SU-DHL-6 (cell line): ENCODE data around the gene SIGLEC7.

ENCODE experiments used
- H2AFZ ChIP-seq: fragments of 200-600 bp; sonication (generic); 2 replicates; pipeline ENCODE4 v1.6.1; 2014; ENCODE audit warnings: low read depth, mild to moderate bottlenecking, moderate library complexity, mixed read lengths, antibody characterized with exemption, low read length; ENCODE audit not compliant: severe bottlenecking
- H3F3A ChIP-seq: fragments of 200-600 bp; shearing (Covaris generic); 2 replicates; pipeline ENCODE4 v1.6.0; 2016; ENCODE audit warnings: antibody characterized with exemption, mild to moderate bottlenecking; ENCODE audit not compliant: insufficient read depth
- H3K27ac ChIP-seq: fragments of 200-600 bp; sonication (generic); 2 replicates; pipeline ENCODE4 v1.5.1; 2016; ENCODE audit warnings: low read depth, mild to moderate bottlenecking, low read length, moderate library complexity, mixed read lengths
- H3K27me3 ChIP-seq: fragments of 200-600 bp; sonication (generic), shearing (Covaris generic); 2 replicates; pipeline ENCODE4 v1.6.0; 2014; ENCODE audit warnings: mild to moderate bottlenecking, low read length
- H3K36me3 ChIP-seq: fragments of 200-600 bp; sonication (generic); 2 replicates; pipeline ENCODE4 v1.6.1; 2014; ENCODE audit warnings: mild to moderate bottlenecking, low read length, mixed read lengths
- H3K4me2 ChIP-seq: fragments of 300-600, 200-600 bp; shearing (Covaris generic), sonication (generic); 2 replicates; pipeline ENCODE4 v1.6.0; 2014; ENCODE audit warnings: low read length, low read depth, mild to moderate bottlenecking; ENCODE audit not compliant: poor library complexity, severe bottlenecking
- H3K4me3 ChIP-seq: fragments of 200-600 bp; sonication (generic); 2 replicates; pipeline ENCODE4 v1.5.1; 2014; ENCODE audit warnings: antibody characterized with exemption, low read length, mild to moderate bottlenecking, mixed read lengths; ENCODE audit not compliant: insufficient read depth, poor library complexity, severe bottlenecking
- H3K79me2 ChIP-seq: fragments of 200-600 bp; sonication (generic); 2 replicates; pipeline ENCODE4 v1.6.1; 2014; ENCODE audit warnings: mild to moderate bottlenecking, low read length, moderate library complexity; ENCODE audit not compliant: insufficient read depth
- H3K9ac ChIP-seq: fragments of 200-600 bp; sonication (generic); 2 replicates; pipeline ENCODE4 v1.7.0; 2014; ENCODE audit warnings: mild to moderate bottlenecking, low read length
- H3K9me2 ChIP-seq: fragments of 200-600 bp; sonication (generic); replicated peaks from 2 replicates; pipeline ENCODE4 v1.6.1; 2014; ENCODE audit warnings: low read length; ENCODE audit not compliant: insufficient read depth
- H3K9me3 ChIP-seq: fragments of 200-600 bp; sonication (generic); 2 replicates; pipeline ENCODE4 v1.6.1; 2014; ENCODE audit warnings: low read length, mixed read lengths; ENCODE audit not compliant: insufficient read depth
- H4K20me1 ChIP-seq: fragments of 200-600 bp; sonication (generic); 2 replicates; pipeline ENCODE4 v1.6.1; 2014; ENCODE audit warnings: low read depth, mild to moderate bottlenecking, antibody characterized with exemption, low read length, moderate library complexity, mixed read lengths
- EZH2phosphoT487 ChIP-seq: fragments of 200-600 bp; sonication (generic), shearing (Covaris generic); conservative IDR thresholded peaks from 2 replicates; pipeline ENCODE4 v1.6.1; 2018; ENCODE audit warnings: mild to moderate bottlenecking, antibody characterized with exemption, low read length, moderate library complexity, mixed read lengths
- TF ChIP-seq, protein P1 (sequence below): fragments of 200-600 bp; sonication (generic); IDR thresholded peaks from one replicate; pipeline ENCODE4 v1.5.1; 2017; ENCODE audit warnings: antibody characterized with exemption, mild to moderate bottlenecking, low read length, moderate library complexity; ENCODE audit not compliant: insufficient read depth, poor library complexity, severe bottlenecking

The SIGLEC7 gene

DNA sequence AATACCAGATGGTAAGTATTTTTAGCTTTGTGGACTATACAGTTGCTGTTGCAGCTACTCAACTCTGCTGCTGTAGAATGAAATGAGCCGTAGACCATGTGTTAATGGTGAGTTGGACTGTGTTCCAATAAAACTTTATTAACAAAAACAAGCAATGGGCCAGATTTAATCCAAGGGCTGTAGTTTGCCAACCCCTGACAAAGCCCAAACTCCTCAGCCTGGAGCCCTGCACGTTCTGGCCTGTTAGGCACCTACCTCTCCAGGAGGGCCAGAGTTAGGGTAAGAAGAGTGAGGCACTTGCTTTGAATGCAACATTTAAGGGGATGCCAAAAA lies 46.1 kb downstream of the SIGLEC7 start:
- Histone ChIP-seq H3K4me2 (no peak overlapping the region), H3K9me3 (no peaks in the 10 kb centered on the region), H3K9me2 (no peaks in the 10 kb centered on the region), H3F3A (no peaks in the 10 kb centered on the region), H2AFZ (no peak overlapping the region), H4K20me1 (no peaks in the 10 kb centered on the region), H3K27me3 (no peaks in the 10 kb centered on the region), H3K4me3 (no peak overlapping the region), H3K27ac (no peak overlapping the region), H3K9ac (no peak overlapping the region), H3K79me2 (no peaks in the 10 kb centered on the region), H3K36me3 (no peaks in the 10 kb centered on the region)
- TF ChIP-seq, protein P1, sequence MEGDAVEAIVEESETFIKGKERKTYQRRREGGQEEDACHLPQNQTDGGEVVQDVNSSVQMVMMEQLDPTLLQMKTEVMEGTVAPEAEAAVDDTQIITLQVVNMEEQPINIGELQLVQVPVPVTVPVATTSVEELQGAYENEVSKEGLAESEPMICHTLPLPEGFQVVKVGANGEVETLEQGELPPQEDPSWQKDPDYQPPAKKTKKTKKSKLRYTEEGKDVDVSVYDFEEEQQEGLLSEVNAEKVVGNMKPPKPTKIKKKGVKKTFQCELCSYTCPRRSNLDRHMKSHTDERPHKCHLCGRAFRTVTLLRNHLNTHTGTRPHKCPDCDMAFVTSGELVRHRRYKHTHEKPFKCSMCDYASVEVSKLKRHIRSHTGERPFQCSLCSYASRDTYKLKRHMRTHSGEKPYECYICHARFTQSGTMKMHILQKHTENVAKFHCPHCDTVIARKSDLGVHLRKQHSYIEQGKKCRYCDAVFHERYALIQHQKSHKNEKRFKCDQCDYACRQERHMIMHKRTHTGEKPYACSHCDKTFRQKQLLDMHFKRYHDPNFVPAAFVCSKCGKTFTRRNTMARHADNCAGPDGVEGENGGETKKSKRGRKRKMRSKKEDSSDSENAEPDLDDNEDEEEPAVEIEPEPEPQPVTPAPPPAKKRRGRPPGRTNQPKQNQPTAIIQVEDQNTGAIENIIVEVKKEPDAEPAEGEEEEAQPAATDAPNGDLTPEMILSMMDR, result no peak
- no peak for TF ChIP-seq EZH2phosphoT487

DNA sequence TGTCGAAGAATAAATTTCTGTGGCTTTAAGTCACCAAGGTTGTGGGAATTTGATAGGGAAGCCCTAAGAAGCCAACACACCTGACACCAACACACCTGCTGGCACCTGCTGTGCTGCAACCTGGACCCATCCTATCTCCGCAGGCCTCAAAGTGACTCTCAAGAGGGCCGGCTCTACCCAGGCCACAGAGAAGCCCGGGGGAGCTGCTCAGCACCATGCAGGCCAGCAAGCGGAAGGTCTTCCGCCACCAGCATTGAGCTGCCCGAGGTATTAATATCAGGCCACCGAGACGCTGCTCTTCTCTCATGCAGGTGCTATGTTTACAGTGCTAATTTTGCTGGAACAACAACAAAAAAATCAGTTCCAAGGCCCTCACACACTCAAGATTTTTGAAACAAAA lies 50.6 kb downstream of the SIGLEC7 start:
- H3K27ac ChIP-seq, result no peak overlapping the region
- no peaks in the 10 kb centered on the region for H4K20me1 ChIP-seq
- TF ChIP-seq EZH2phosphoT487, result no peak
- TF ChIP-seq, protein P1, result no peak
- no peaks in the 10 kb centered on the region for H3K9me2 ChIP-seq
- no peak overlapping the region for H3K4me3 ChIP-seq
- H3K4me2 ChIP-seq, result no peak overlapping the region
- H3K36me3 ChIP-seq, result no peaks in the 10 kb centered on the region
- no peaks in the 10 kb centered on the region for H3K9me3 ChIP-seq
- H3F3A ChIP-seq, result no peaks in the 10 kb centered on the region
- H2AFZ ChIP-seq, result no peak overlapping the region
- H3K79me2 ChIP-seq, result no peaks in the 10 kb centered on the region
- no peak overlapping the region for H3K9ac ChIP-seq
- H3K27me3 ChIP-seq, result no peaks in the 10 kb centered on the region

DNA sequence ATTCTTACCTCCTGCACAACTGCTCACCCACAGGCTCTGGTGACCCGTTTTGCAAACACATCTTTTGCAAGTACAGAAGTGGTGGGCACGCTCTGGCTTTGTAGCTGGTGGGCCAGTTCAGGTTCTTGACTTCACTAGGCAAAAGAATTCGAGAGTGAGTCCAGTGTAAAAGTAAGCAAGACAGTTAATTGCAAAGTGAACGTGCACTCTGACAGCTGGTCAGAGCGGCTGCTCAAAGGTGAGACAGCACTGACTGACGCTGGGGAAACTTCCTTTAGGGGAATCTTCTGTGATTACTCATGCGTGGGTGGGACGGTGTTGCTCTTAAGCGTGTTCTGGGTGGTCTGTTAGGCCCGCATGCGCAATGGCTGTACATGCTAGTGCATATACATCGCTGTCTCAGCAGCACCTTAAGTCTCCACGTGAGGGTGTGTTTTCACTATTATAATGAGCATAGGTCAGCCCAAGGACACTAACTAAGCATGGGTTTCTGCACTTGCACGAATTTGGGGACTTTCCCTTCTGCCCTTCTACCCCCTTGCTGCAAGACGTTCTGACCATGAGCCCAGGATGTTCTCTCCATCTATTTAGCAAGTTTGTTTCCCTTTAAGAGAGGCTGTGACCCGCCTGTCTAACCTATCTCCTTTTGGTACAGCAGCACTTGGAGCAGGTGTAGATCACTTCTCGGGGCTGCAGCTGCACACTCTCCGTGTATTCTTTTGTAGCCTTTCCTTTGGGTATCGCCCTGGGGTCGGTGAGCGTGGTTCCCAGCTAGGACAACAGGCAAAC lies 52.6 kb downstream of the SIGLEC7 start:
- no peak for TF ChIP-seq EZH2phosphoT487
- TF ChIP-seq, protein P1, result no peak
- Histone ChIP-seq H3K4me2 (no peak overlapping the region), H3K79me2 (no peaks in the 10 kb centered on the region), H3K9ac (no peak overlapping the region), H3F3A (no peaks in the 10 kb centered on the region), H3K36me3 (no peaks in the 10 kb centered on the region), H3K27ac (no peak overlapping the region), H2AFZ (no peak overlapping the region), H3K4me3 (no peak overlapping the region), H3K9me2 (no peaks in the 10 kb centered on the region), H3K27me3 (no peaks in the 10 kb centered on the region), H4K20me1 (no peaks in the 10 kb centered on the region), H3K9me3 (no peaks in the 10 kb centered on the region)
